NCI-H1092 (cell line): Measurements from ENCODE around the gene DTX4.

Experiments
- DNase-seq: peaks from one replicate; lab custom pipeline; 2025; lab: John Stamatoyannopoulos, UW

The DTX4 gene

DNA sequence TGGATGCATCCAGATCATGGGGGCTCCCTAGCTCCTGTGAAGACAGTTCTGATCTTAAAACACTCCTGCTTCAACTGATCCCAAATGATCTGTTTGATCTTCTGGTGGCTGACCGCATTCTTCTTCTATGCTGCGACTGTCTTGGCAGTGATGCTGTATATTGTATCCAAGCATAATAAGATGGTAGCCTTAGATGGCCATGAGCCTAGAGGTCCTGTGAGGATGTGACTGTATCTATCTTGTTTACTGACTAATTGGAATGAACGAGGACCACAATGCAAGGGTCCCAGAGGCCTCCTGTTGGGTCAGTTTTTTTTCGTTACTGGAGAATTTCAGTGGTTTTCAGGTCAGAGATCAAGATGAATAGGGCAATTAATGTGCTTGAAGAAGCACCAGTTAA lies 47.9 kb downstream of the DTX4 start:
- DNase-seq: no peak

- no peak for DNase-seq
Measured at GRCh38 chr11:59221441-59221840, 49.5 kb downstream of the DTX4 start.

- no peak for DNase-seq
Measured at GRCh38 chr11:59222464-59223060, 50.6 kb downstream of the DTX4 start.

GRCh38 chr11:59223177-59223576 lies 51.2 kb downstream of the DTX4 start:
- DNase-seq: no peak

- no peak for DNase-seq
Measured at GRCh38 chr11:59223611-59224010, 51.7 kb downstream of the DTX4 start.

GRCh38 chr11:59224351-59224928 lies 52.5 kb downstream of the DTX4 start:
- DNase-seq: no peak

DNA sequence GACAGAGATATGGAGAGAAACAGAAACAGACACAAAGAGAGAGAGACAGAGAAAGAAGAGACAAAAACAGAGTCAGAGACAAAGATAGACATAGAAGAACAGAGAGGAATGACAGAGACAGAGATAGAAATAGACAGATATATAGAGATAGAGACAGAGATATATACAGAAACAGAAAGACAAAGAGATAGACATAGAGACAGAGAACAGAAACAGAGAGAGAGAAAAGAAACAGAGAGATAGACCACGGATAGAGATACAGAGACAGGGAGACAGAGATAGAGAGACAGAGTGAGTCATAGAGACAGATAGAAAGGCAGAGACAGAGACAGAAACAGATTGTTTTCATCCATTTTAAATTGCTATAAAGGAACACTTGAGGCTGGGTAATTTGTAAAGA lies 53.1 kb downstream of the DTX4 start:
- no peak for DNase-seq

DNA sequence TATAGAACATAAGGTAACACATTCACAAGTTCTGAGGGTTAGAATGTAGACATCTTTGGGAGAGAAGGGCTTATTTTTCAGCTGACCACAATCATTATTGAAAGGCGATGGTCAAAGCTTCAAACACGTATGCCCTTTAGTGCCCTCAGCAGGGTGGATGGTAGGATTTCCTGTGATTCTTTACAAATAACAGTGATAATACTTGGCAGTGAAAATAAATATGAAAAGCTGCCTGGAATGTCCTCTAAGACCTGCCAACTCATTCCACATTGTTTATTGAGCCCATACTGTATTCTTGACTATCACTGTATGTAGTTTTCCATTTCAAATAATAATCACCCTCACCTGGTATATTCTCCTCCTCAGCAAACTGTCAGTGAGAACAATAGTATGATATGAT lies 54.5 kb downstream of the DTX4 start:
- no peak for DNase-seq

GRCh38 chr11:59240322-59240721 lies 68.4 kb downstream of the DTX4 start:
- DNase-seq: no peak

GRCh38 chr11:59243633-59244032 lies 71.7 kb downstream of the DTX4 start:
- DNase-seq: no peak

GRCh38 chr11:59247531-59248227 lies 75.7 kb downstream of the DTX4 start:
- DNase-seq: no peak

DNA sequence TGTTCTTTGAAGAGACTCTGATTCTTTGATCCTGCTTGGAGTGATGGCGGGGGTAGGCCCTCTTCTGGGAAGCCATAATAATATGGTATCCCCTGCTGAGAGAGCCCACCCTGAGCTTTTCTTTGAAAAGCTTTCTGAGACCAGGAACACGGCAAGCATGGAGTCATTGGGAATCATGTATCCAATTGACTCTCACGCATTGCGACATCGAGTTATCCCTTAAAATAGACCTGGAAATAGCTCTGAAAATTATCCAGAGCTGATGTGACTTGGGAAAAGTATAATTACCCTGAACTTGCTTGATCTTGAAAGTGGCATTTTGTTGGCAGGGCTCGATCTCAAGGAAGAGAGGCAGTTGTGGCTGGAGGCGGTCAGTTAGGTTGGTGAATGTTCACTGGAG lies 77.6 kb downstream of the DTX4 start:
- DNase-seq: no peak

DNA sequence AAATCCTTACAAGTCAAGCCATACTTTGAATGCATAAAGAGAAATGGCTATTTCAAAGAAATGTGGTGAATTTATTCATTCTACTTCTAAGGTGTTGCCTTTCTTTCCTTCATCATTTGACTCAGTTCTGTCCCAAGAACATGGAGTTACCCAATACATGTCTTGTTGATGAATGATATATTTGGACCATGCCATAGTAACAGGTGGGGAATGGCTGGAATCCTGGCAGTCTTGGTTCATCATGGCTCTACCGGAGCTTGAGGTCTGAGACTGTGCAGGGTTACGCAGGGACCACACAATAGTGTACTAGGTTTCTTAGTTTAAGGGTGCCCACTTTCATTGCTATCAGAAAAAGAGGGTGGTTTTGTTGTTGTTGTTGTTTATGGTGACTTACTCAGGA lies 81.1 kb downstream of the DTX4 start:
- no peak for DNase-seq

DNA sequence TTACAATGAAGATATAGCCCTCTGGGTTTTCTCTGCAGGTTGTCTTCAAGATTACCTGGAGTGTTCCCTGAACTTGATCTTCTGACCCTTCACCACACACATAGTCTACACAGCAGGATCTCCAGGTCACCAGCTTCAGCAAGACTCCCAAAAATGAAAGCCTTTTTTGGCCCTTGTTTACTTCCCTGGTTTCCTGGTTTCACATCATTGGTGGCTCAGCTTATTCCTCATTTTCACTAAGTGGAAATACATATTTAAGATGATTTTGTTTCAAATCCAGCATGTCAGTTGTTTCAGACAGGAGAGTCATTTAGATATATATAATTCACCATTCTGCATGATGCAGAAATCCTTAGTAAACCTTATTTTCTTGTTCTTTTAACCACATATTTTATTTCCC lies 82.4 kb downstream of the DTX4 start:
- DNase-seq: no peak

GRCh38 chr11:59255281-59255680 lies 83.3 kb downstream of the DTX4 start:
- DNase-seq: no peak
